ENCODE results near the gene RAN. TPM values are rescaled to one million over a fixed set of nuclear protein-coding genes. Genes with fewer than 3 reads are reported as not detected.

RAN gene
- total RNA-seq, 1 experiment from 2014 or later = 1,968 TPM

GRCh38 chr12:130829391-130830245, 42.2 kb upstream of the RAN start:
- peaks cover 9% of the 10 kb centered on the region; the same call in 1 of the 2 replicates for H3K79me2 ChIP-seq (ENCODE audit: insufficient read depth, low read length)
- H3K36me3 Mint-ChIP-seq (ENCODE audit: insufficient read depth in 1 of 3, low read depth in 3 of 3) = peaks cover 0 to 18% (median 7%) of the 10 kb centered on the region in 3 experiments
- H4K20me1 ChIP-seq (ENCODE audit: control insufficient read depth, insufficient read depth, insufficient read length) = no peaks in the 10 kb centered on the region

More at GRCh38 chr12:130829391-130830245, 42.2 kb upstream of the RAN start:
- Histone ChIP-seq H3K9ac (ENCODE audit: extremely low read depth, insufficient read length, low read length) (no peak overlapping the region), H2BK120ac (ENCODE audit: low read depth, low read length, poor library complexity, severe bottlenecking) (no peak overlapping the region), H3K23ac (ENCODE audit: insufficient read length, low read depth, low read length) (no peak overlapping the region), H2BK5ac (ENCODE audit: insufficient read length, low read length) (no peak overlapping the region), H4K91ac (ENCODE audit: insufficient read length, low read depth, low read length) (no peak overlapping the region), H3K27me3 (ENCODE audit: insufficient read depth, low read length) (no peaks in the 10 kb centered on the region), H3K4me1 (ENCODE audit: insufficient read depth, low read length) (peaks cover 6% of the 10 kb centered on the region; the same call in 1 of the 2 replicates), H2AFZ (ENCODE audit: low read length) (no peak overlapping the region), H2AK5ac (ENCODE audit: insufficient read length, low read length) (no peak overlapping the region), H3K27ac (ENCODE audit: insufficient read length, low read depth, low read length) (no peak overlapping the region), H3T11ph (ENCODE audit: low read length) (no peak overlapping the region), H2BK20ac (ENCODE audit: low read depth, low read length, poor library complexity, severe bottlenecking) (no peak overlapping the region), H3K56ac (ENCODE audit: insufficient read length, low read depth, low read length) (no peak overlapping the region), H4K8ac (replicated peaks; ENCODE audit: insufficient read length, low read depth, low read length) (no peak overlapping the region), H3K14ac (ENCODE audit: insufficient read depth, low read length) (peak overlapping the region; percentile 87; the same call in 1 of the 2 replicates), H2BK12ac (ENCODE audit: insufficient read length, low read depth, low read length) (no peak overlapping the region), H3K4ac (ENCODE audit: low read depth, low read length) (no peak overlapping the region), H3K23me2 (ENCODE audit: insufficient read length, low read depth, low read length, poor library complexity, severe bottlenecking) (no peaks in the 10 kb centered on the region), H3K4me2 (ENCODE audit: insufficient read depth, insufficient read length, low read length) (no peak overlapping the region), H2BK15ac (ENCODE audit: low read depth, low read length) (peak overlapping the region; percentile 26; the same call in 1 of the 2 replicates), H3K9me3 (ENCODE audit: control insufficient read depth, low read depth, low read length) (no peaks in the 10 kb centered on the region), H3K79me1 (ENCODE audit: insufficient read depth, low read depth, low read length, poor library complexity, severe bottlenecking) (peaks cover 3% of the 10 kb centered on the region), H3K18ac (ENCODE audit: insufficient read length, low read depth, low read length) (peak overlapping the region; percentile 27), H4K5ac (ENCODE audit: insufficient read length, low read depth, low read length) (peak overlapping the region; percentile 15)
- peaks cover 0 to 5% of the 10 kb centered on the region in 2 experiments; a peak in 1 of 5 replicates for H3K9me3 Mint-ChIP-seq
- peaks cover 39 to 53% of the 10 kb centered on the region in 2 experiments for H3K4me1 Mint-ChIP-seq
- no CpG with 5 or more reads among the region's 17 CpGs for WGBS (ENCODE audit: extremely low coverage, insufficient read length, low lambda C conversion rate)
- no peaks in the 10 kb centered on the region for H3K27me3 Mint-ChIP-seq (ENCODE audit: low read depth)
- no peak for TF ChIP-seq CTCF (conservative IDR thresholded peaks at IDR 0.05)
- peak; percentile 38 for DNase-seq
- H3K4me3 Mint-ChIP-seq = peak overlapping the region in 1 of 2 experiments; percentile 42; a peak in 1 of 5 replicates
- H3K27ac Mint-ChIP-seq = peak overlapping the region; percentile 74 to 87 (median 84); a peak in 5 of 7 replicates
